ENCODE measurements around the gene CTBP1. TPM values are rescaled to one million over a fixed set of nuclear protein-coding genes. Genes with fewer than 3 reads are reported as not detected.

Gene CTBP1
- total and polyA plus RNA-seq, 2 experiments from 2014 or later, result 74.0 to 192 TPM

Other genes starting within 250 kb of the CTBP1 start
- gene FGFRL1, start 237.5 kb downstream of the CTBP1 start, total RNA-seq (2014; rRNA removed; shearing (Covaris generic)), result 28.6 and 35.8 TPM in 2 replicates
- gene FGFRL1, start 237.5 kb downstream of the CTBP1 start, polyA plus RNA-seq (2016; fragmentation: Nextera tagmentation; extraction: Ambion mirVana), result 7.0 and 7.3 TPM in 2 replicates
- 11.8 and 20.6 TPM in 2 replicates for gene RNF212, start 135.6 kb downstream of the CTBP1 start, total RNA-seq (2014; rRNA removed; shearing (Covaris generic))
- gene RNF212, start 135.6 kb downstream of the CTBP1 start, polyA plus RNA-seq (2016; fragmentation: Nextera tagmentation; extraction: Ambion mirVana), result 17.0 and 19.7 TPM in 2 replicates
- 2.1 and 2.2 TPM in 2 replicates for gene SPON2, start 76.5 kb downstream of the CTBP1 start, total RNA-seq (2014; rRNA removed; shearing (Covaris generic))
- 1.2 and 2.4 TPM in 2 replicates for gene SPON2, start 76.5 kb downstream of the CTBP1 start, polyA plus RNA-seq (2016; fragmentation: Nextera tagmentation; extraction: Ambion mirVana)
- gene MAEA, start 40.8 kb upstream of the CTBP1 start, total RNA-seq (2014; rRNA removed; shearing (Covaris generic)), result 99.0 and 120 TPM in 2 replicates
- 48.3 and 49.8 TPM in 2 replicates for gene MAEA, start 40.8 kb upstream of the CTBP1 start, polyA plus RNA-seq (2016; fragmentation: Nextera tagmentation; extraction: Ambion mirVana)
- 11.8 and 27.7 TPM in 2 replicates for gene UVSSA, start 98.1 kb upstream of the CTBP1 start, total RNA-seq (2014; rRNA removed; shearing (Covaris generic))
- gene UVSSA, start 98.1 kb upstream of the CTBP1 start, polyA plus RNA-seq (2016; fragmentation: Nextera tagmentation; extraction: Ambion mirVana), result 5.9 and 6.5 TPM in 2 replicates
- gene NKX1-1, start 157.3 kb upstream of the CTBP1 start, total RNA-seq (2014; rRNA removed; shearing (Covaris generic)), result not detected in 2 replicates
- gene NKX1-1, start 157.3 kb upstream of the CTBP1 start, polyA plus RNA-seq (2016; fragmentation: Nextera tagmentation; extraction: Ambion mirVana), result not detected in 2 replicates

Measured in GM23338 (cell line).